ENCODE measurements around the gene ADAMTS17.

GRCh38 chr15:100018191-100018590 lies 323.6 kb downstream of the ADAMTS17 start:
- no peak for TF ChIP-seq CTCF (IDR thresholded peaks at IDR 0.05; ENCODE audit: low read depth, low read length)
- no peak for TF ChIP-seq EZH2phosphoT487 (IDR thresholded peaks at IDR 0.05; ENCODE audit: low read depth)

Measured in OCI-LY3 (cell line).